Lung (tissue), 12 donors: ENCODE data around the gene LSM11. TPM values are rescaled to one million over a fixed set of nuclear protein-coding genes. Genes with fewer than 3 reads are reported as not detected.

Experiments used
- ATAC-seq: fragments of 200-7000 bp; cut with Tn5 transposase; one replicate; pipeline ENCODE4 v1.9.1; 2020; ENCODE audit warnings: moderate number of reproducible peaks; ENCODE audit not compliant: insufficient read depth, low FRiP score
- DNase-seq, 3 donors: peaks; one replicate each; pipeline ENCODE4 v3.0.0-alpha.2; 2013 to 2017
- H3K27ac ChIP-seq, 2 donors: one replicate each; pipeline ENCODE4 v1.5.1; 2013; ENCODE audit warnings: mild to moderate bottlenecking in 2 of 2, moderate library complexity in 2 of 2, control low read depth in 1 of 2, inconsistent platforms in 1 of 2, low read depth in 1 of 2, low read length in 1 of 2
- H3K27me3 ChIP-seq, 3 donors: one replicate each; pipeline ENCODE4 v1.5.1; 2013; ENCODE audit warnings: low read length in 2 of 3; ENCODE audit not compliant: control insufficient read depth in 3 of 3, insufficient read depth in 3 of 3
- H3K36me3 ChIP-seq, 4 donors: one replicate each; pipeline ENCODE4 v1.5.1; 2013; ENCODE audit warnings: low read length in 4 of 4, mild to moderate bottlenecking in 1 of 4, moderate library complexity in 1 of 4; ENCODE audit not compliant: control insufficient read depth in 4 of 4, insufficient read depth in 4 of 4
- H3K4me1 ChIP-seq, 5 donors: one replicate each; pipeline ENCODE4 v1.5.1; 2013; ENCODE audit warnings: low read length in 5 of 5, mild to moderate bottlenecking in 2 of 5, moderate library complexity in 1 of 5; ENCODE audit not compliant: control insufficient read depth in 5 of 5, insufficient read depth in 5 of 5
- H3K4me3 ChIP-seq: one replicate; pipeline ENCODE4 v1.5.1; 2013; ENCODE audit warnings: mild to moderate bottlenecking, control low read depth, moderate library complexity
- H3K9ac ChIP-seq, 2 donors: one replicate each; pipeline ENCODE4 v1.5.1; 2013; ENCODE audit warnings: low read length in 2 of 2, control low read depth in 1 of 2; ENCODE audit not compliant: insufficient read depth in 1 of 2
- H3K9me3 ChIP-seq, 4 donors: one replicate each; pipeline ENCODE4 v1.5.1; 2013; ENCODE audit warnings: low read length in 3 of 4, mild to moderate bottlenecking in 1 of 4, moderate library complexity in 1 of 4; ENCODE audit not compliant: control insufficient read depth in 4 of 4, insufficient read depth in 3 of 4
- WGBS, 2 donors: extraction: QIAGEN DNeasy Blood & Tissue Kit; methylation state at CpG; one replicate each; pipeline ENCODE4 v1.1.7; 2013; 5-methylcytosine and 5-hydroxymethylcytosine counted together
- polyA plus RNA-seq, 2 donors: library from polyadenylated mRNA; stranded (reverse); fragments of 200-250 nt; gene quantifications; one replicate each; pipeline ENCODE4 v1.2.1, GENCODE V29; 2013
- total RNA-seq, 2 donors: library from RNA; depleted of rRNA in 1 of 2; stranded (reverse); fragments of >200 nt in 1 of 2; gene quantifications; one replicate each; pipeline ENCODE4 v1.2.1, GENCODE V29; 2014 to 2021
- TF ChIP-seq, protein P1 (sequence below): IDR thresholded peaks from 2 replicates; pipeline ENCODE4 v1.5.1; 2012; ENCODE audit warnings: mild to moderate bottlenecking; ENCODE audit errors: control extremely low read depth, extremely low read depth
- donor health status: control.
- donor health status: control.
- donor health status: Bipolar disorder and iron deficiency.
- donor health status: healthy.
- donor health status: DM: yes; HTN: yes; CAD: no.

The LSM11 gene
- total and polyA plus RNA-seq, 4 donors, result 0.93 to 7.0 (median 1.8) TPM

DNA sequence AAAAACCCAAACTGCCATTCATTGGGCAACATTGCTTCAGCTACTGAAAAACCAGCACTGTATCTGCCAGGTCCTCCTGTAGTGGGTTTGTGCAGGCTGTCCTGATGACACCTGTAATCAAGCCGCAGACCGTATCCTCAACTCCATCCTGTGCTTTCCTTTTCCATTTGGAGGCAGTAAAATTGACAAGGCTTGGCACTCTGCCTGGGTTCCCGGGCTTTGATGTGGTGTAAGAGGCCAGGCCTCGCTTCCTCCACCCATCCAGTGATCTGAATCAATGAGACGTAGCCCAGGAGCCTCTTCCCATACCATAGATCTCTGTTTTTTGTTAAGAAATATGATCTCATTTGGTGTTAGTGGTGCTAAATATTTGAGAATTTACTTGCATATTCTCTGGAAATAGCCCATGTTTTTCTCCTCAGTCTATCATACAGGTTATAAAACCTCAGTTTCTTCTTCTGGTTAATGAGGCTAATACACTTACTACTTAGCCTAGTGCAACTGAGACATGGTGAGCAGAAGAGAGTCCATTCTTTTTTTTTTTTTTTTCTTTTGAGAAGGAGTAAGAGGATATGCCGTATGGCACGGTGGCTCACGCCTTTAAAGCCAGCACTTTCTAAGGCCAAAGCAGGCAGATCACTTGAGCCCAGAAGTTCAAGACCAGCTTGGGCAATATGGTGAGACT lies 34.8 kb downstream of the LSM11 start:
- DNase-seq (peak in 2 of 3 donors; percentile 14 to 15), ATAC-seq (no peak)
- H3K4me3 ChIP-seq, result no peak overlapping the region
- no peaks in the 10 kb centered on the region for H3K36me3 ChIP-seq
- H3K9me3 ChIP-seq, result no peaks in the 10 kb centered on the region
- 62 to 70% methylated on average over 8 of the region's 8 CpGs for WGBS, 2 donors
- no peaks in the 10 kb centered on the region for H3K4me1 ChIP-seq
- H3K27ac ChIP-seq, result no peak overlapping the region
- H3K27me3 ChIP-seq, result no peaks in the 10 kb centered on the region
- TF ChIP-seq, protein P1, sequence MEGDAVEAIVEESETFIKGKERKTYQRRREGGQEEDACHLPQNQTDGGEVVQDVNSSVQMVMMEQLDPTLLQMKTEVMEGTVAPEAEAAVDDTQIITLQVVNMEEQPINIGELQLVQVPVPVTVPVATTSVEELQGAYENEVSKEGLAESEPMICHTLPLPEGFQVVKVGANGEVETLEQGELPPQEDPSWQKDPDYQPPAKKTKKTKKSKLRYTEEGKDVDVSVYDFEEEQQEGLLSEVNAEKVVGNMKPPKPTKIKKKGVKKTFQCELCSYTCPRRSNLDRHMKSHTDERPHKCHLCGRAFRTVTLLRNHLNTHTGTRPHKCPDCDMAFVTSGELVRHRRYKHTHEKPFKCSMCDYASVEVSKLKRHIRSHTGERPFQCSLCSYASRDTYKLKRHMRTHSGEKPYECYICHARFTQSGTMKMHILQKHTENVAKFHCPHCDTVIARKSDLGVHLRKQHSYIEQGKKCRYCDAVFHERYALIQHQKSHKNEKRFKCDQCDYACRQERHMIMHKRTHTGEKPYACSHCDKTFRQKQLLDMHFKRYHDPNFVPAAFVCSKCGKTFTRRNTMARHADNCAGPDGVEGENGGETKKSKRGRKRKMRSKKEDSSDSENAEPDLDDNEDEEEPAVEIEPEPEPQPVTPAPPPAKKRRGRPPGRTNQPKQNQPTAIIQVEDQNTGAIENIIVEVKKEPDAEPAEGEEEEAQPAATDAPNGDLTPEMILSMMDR, result no peak
- H3K9ac ChIP-seq, result no peak overlapping the region

DNA sequence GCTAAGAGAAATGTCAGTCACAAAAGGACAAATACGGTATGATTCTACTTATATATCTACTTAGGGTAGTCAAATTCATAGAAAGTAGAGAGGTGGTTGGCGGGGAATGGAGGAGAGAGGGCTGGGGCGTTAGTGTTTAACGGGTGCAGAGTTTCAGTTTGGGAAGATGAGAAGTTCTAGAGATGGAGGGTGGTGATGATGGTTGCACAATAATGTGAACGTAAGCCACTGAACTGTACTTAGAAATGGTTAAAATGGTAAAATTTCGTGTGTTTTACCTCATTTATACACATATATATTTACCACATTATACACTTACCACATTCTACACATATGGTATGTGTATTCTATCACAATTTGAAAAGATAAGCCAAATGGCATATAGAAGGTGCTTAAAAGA lies 35.7 kb downstream of the LSM11 start:
- DNase-seq, result no peak
- Histone ChIP-seq H3K27ac (no peak overlapping the region), H3K4me3 (no peak overlapping the region), H3K9ac (no peak overlapping the region), H3K9me3 (no peaks in the 10 kb centered on the region), H3K36me3 (no peaks in the 10 kb centered on the region), H3K27me3 (no peaks in the 10 kb centered on the region), H3K4me1 (no peaks in the 10 kb centered on the region)
- WGBS, 2 donors, result 86% methylated on average over 6 of the region's 6 CpGs
- TF ChIP-seq, protein P1, result no peak
- ATAC-seq, result no peak

DNA sequence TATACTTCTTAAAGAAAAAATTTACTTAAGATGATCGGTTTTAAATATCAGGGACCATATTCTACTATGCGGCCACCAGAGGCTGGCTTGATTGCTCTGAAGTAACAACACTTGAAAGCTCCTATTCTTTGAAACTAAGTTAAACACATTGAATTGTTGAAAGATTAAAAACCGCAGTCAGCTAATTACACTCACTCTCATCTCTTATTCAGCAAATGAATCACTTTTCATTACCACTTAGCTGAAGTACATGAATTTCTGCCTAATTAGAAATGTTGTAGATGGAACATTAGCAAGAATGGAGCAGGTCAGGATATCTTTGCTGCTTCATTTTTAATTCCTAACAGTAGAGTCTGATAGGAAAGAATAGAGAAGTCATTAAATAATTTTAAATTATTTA lies 42.3 kb downstream of the LSM11 start:
- Histone ChIP-seq H3K9me3 (no peaks in the 10 kb centered on the region), H3K9ac (no peak overlapping the region), H3K27me3 (no peaks in the 10 kb centered on the region), H3K36me3 (peaks cover 6 to 17% (median 10%) of the 10 kb centered on the region in 4 donors), H3K4me1 (peaks cover 0 to 2% (median 0%) of the 10 kb centered on the region in 5 donors), H3K4me3 (no peak overlapping the region), H3K27ac (no peak overlapping the region)
- DNase-seq, result no peak
- ATAC-seq, result no peak
- WGBS, 2 donors, result 75 to 83% methylated on average over 3 of the region's 3 CpGs
- TF ChIP-seq, protein P1, result no peak

GRCh38 chr5:157793301-157793700 lies 49.8 kb downstream of the LSM11 start:
- WGBS, 2 donors, result 77 to 85% methylated on average over 4 of the region's 4 CpGs
- no peak overlapping the region for H3K9ac ChIP-seq
- H3K27ac ChIP-seq, result no peak overlapping the region
- no peaks in the 10 kb centered on the region for H3K9me3 ChIP-seq
- no peak for ATAC-seq
- peaks cover 5 to 25% (median 16%) of the 10 kb centered on the region in 4 donors for H3K36me3 ChIP-seq
- no peak overlapping the region for H3K4me3 ChIP-seq
- DNase-seq, result no peak
- H3K27me3 ChIP-seq, result no peaks in the 10 kb centered on the region
- H3K4me1 ChIP-seq, result no peaks in the 10 kb centered on the region
- TF ChIP-seq, protein P1, result no peak
